MCF 10A (cell line): ENCODE data around the gene HSPA1L. TPM values are rescaled to one million over a fixed set of nuclear protein-coding genes. Genes with fewer than 3 reads are reported as not detected.

Experiments
- BruUV-seq: library from RNA; stranded (reverse); fragments of 400-500 nt; replicated peaks from 2 replicates; lab custom pipeline; 2021; lab: Mats Ljungman, UMichigan
- CTCF ChIA-PET: fragments of 300-600 bp; sonication (Branson Sonifier 250); formaldehyde crosslinking; extraction: SDS; loops from one replicate; lab custom pipeline; 2021; ENCODE audit warnings: antibody characterized with exemption, inconsistent platforms; lab: Yijun Ruan, JAX
- POLR2A ChIA-PET: fragments of 300-600, 350-650 bp; sonication (Branson Sonifier 250); formaldehyde crosslinking; extraction: SDS; loops from one replicate; lab custom pipeline; 2020; ENCODE audit warnings: antibody characterized with exemption, inconsistent platforms; lab: Yijun Ruan, JAX
- DNase-seq: peaks from one replicate; pipeline ENCODE4 v3.0.0-alpha.2; 2018; ENCODE audit not compliant: unreplicated experiment
- H3K27ac Mint-ChIP-seq: one replicate; pipeline ENCODE4 v1.8.0; 2022; ENCODE audit warnings: mild to moderate bottlenecking, low read depth, mixed read lengths; ENCODE audit not compliant: unreplicated experiment
- H3K27me3 Mint-ChIP-seq: one replicate; pipeline ENCODE4 v1.8.0; 2022; ENCODE audit warnings: mixed read lengths; ENCODE audit not compliant: insufficient read depth, unreplicated experiment
- H3K36me3 Mint-ChIP-seq: one replicate; pipeline ENCODE4 v1.8.0; 2022; ENCODE audit warnings: mild to moderate bottlenecking, moderate library complexity, mixed read lengths; ENCODE audit not compliant: insufficient read depth, unreplicated experiment
- H3K4me1 Mint-ChIP-seq: one replicate; pipeline ENCODE4 v1.8.0; 2022; ENCODE audit warnings: mixed read lengths; ENCODE audit not compliant: insufficient read depth, unreplicated experiment
- H3K4me3 Mint-ChIP-seq: one replicate; pipeline ENCODE4 v1.8.0; 2022; ENCODE audit warnings: mild to moderate bottlenecking, moderate library complexity, mixed read lengths; ENCODE audit not compliant: unreplicated experiment
- H3K9me3 Mint-ChIP-seq: one replicate; pipeline ENCODE4 v1.8.0; 2022; ENCODE audit warnings: mixed read lengths; ENCODE audit not compliant: unreplicated experiment
- CTCF ChIP-seq: fragments of 200-600 bp; IDR thresholded peaks from one replicate; pipeline ENCODE4 v1.8.0; 2022; ENCODE audit warnings: antibody characterized with exemption, mild to moderate bottlenecking; ENCODE audit not compliant: unreplicated experiment
- intact Hi-C: fragments of 100-400 bp; cut with micrococcal nuclease; formaldehyde crosslinking; loops from 2 replicates; pipeline ENCODE4 v1.14.1; 2022
- total RNA-seq: library from RNA; stranded (reverse); gene quantifications from 2 replicates; pipeline ENCODE4 v1.2.3, GENCODE V29; 2022

HSPA1L gene
- total RNA-seq, 1 experiment from 2014 or later = 0.35 TPM

DNA sequence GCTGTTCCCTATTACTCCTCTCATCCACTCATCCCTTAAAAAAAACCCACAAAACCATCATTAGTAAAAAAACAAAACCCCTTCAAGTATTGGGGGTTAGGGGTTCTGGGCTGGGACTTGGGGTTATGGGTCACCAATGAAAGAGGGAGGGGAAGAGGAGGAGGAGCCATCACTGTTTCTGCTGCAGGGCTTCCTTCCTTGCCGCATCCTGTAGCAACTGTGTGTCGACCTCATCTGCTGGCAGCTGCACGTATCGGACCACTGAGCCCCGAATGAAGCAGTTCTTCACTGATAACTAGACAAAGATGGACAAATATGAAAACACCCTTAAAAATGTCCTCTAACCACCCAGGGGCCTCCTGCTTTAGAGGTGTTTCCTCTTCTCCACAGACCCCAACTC, 17.5 kb downstream of the HSPA1L start:
- POLR2A ChIA-PET = interaction anchor here (1.6 to 2.7 kb wide), 2 partner anchors 9 to 29 kb away, joined by 7 to 15 read pairs; partner anchors contain the start of genes HSPA1B and LSM2
- TF ChIP-seq CTCF = no peak
- Mint-ChIP-seq H3K27ac (no peak overlapping the region), H3K36me3 (peaks cover 56% of the 10 kb centered on the region), H3K4me1 (peaks cover 10% of the 10 kb centered on the region), H3K4me3 (no peak overlapping the region), H3K9me3 (no peaks in the 10 kb centered on the region), H3K27me3 (no peaks in the 10 kb centered on the region)
- CTCF ChIA-PET = interaction anchor here (2.2 to 2.8 kb wide), 2 partner anchors 9 to 16 kb away, joined by 6 to 22 read pairs; partner anchors contain the start of gene LSM2
- intact Hi-C loops = loop anchor here (2.0 kb wide), 1 partner anchor 17 kb away; the partner anchor contains the start of genes HSPA1A and HSPA1L
- DNase-seq = no peak
- BruUV-seq = no TSS peak

GRCh38 chr6:31796993-31797385, 18.1 kb downstream of the HSPA1L start:
- no peak overlapping the region for H3K27ac Mint-ChIP-seq
- intact Hi-C loops = loop anchor here (2.0 kb wide), 1 partner anchor 18 kb away; the partner anchor contains the start of genes HSPA1A and HSPA1L
- H3K4me3 Mint-ChIP-seq = no peak overlapping the region
- ChIA-PET POLR2A (interaction anchor here (1.6 to 3.2 kb wide), 11 partner anchors 9 to 94 kb away, joined by 4 to 79 read pairs (median 19); partner anchors contain the start of genes ABHD16A, DDAH2, HSPA1A and HSPA1B), CTCF (interaction anchor here (1.3 to 2.8 kb wide), 3 partner anchors 9 to 67 kb away, joined by 3 to 22 read pairs (median 6); partner anchors contain the start of genes DDAH2 and LSM2)
- H3K9me3 Mint-ChIP-seq = no peaks in the 10 kb centered on the region
- BruUV-seq = no TSS peak
- peaks cover 16% of the 10 kb centered on the region for H3K4me1 Mint-ChIP-seq
- no peak for DNase-seq
- H3K36me3 Mint-ChIP-seq = peaks cover 57% of the 10 kb centered on the region
- TF ChIP-seq CTCF = no peak
- H3K27me3 Mint-ChIP-seq = no peaks in the 10 kb centered on the region

- POLR2A ChIA-PET = interaction anchor here (0.6 to 3.2 kb wide), 29 partner anchors 8 to 400 kb away, joined by 3 to 79 read pairs (median 6); partner anchors contain the start of genes ABHD16A, BAG6, C6orf47 and CLIC1
- intact Hi-C loops = loop anchor here (2.0 kb wide), 3 partner anchors 19 to 67 kb away; partner anchors contain the start of genes DDAH2, HSPA1A and HSPA1L
- CTCF ChIA-PET = interaction anchor here (0.6 to 2.8 kb wide), 9 partner anchors 10 to 138 kb away, joined by 3 to 22 read pairs (median 3); partner anchors contain the start of genes DDAH2 and LSM2
- H3K36me3 Mint-ChIP-seq = peaks cover 60% of the 10 kb centered on the region
- H3K27ac Mint-ChIP-seq = peak within 1 kb of the TSS; percentile 98
- TF ChIP-seq CTCF = peak; percentile 69
- no peaks in the 10 kb centered on the region for H3K9me3 Mint-ChIP-seq
- DNase-seq = peak; percentile 93
- H3K4me1 Mint-ChIP-seq = peaks cover 27% of the 10 kb centered on the region
- peak within 1 kb of the TSS; percentile 99 for H3K4me3 Mint-ChIP-seq
- BruUV-seq = no TSS peak
- H3K27me3 Mint-ChIP-seq = no peaks in the 10 kb centered on the region
Measured at GRCh38 chr6:31795616-31796298, 19.3 kb downstream of the HSPA1L start, which contains the start of gene VARS1. Gene VARS1, minus strand, starts transcription at chr6:31795752. Its CDS starts 535 bp downstream, at chr6:31795217.
